HEK293 (cell line): ENCODE results near the gene ARHGAP26.

ENCODE experiments used
- BCL11A ChIP-seq: fragments of 450-650 bp; formaldehyde crosslinking; IDR thresholded peaks from 2 replicates; pipeline ENCODE4 v1.5.1; 2016; ENCODE audit warnings: low read depth, missing biosample characterization, missing genetic modification characterization
- ZNF530 ChIP-seq: fragments of 450-650 bp; formaldehyde crosslinking; IDR thresholded peaks from 2 replicates; pipeline ENCODE4 v1.5.1; 2016; ENCODE audit warnings: low read depth, missing biosample characterization, missing genetic modification characterization
- ZNF558 ChIP-seq: fragments of 450-650 bp; formaldehyde crosslinking; IDR thresholded peaks from 2 replicates; pipeline ENCODE4 v1.5.1; 2016; ENCODE audit warnings: missing biosample characterization, missing genetic modification characterization
- ZNF768 ChIP-seq: fragments of 450-650 bp; formaldehyde crosslinking; IDR thresholded peaks from 2 replicates; pipeline ENCODE4 v1.5.1; 2018; ENCODE audit warnings: missing biosample characterization, mild to moderate bottlenecking, missing genetic modification characterization
- TF ChIP-seq, protein P1 (sequence below): fragments of 450-650 bp; formaldehyde crosslinking; IDR thresholded peaks from 2 replicates; pipeline ENCODE4 v1.5.1; 2016; ENCODE audit warnings: missing biosample characterization, missing genetic modification characterization
- TF ChIP-seq, protein P2 (sequence below): fragments of 450-650 bp; formaldehyde crosslinking; IDR thresholded peaks from 2 replicates; pipeline ENCODE4 v1.5.1; 2016; ENCODE audit warnings: missing biosample characterization, missing genetic modification characterization

DNA sequence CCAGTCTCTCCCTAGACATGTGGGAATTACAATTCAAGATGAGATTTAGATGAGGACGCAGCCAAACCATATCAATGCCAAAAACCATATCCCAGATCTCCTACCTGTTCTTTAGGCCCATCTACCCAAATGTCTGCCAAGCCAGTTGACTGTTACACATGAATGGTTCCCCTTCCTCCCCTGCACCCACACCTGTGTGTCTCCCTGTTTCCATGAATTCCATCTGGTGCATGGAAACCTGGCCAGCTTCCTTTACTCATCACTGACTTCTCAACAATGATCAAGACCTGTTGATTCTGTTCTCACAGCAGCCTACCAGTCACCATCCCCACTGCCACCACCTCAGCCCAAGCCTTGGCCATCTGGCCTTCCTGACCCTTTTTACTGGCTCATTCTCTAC, 410.6 kb downstream of the ARHGAP26 start:
- TF ChIP-seq, protein P1, sequence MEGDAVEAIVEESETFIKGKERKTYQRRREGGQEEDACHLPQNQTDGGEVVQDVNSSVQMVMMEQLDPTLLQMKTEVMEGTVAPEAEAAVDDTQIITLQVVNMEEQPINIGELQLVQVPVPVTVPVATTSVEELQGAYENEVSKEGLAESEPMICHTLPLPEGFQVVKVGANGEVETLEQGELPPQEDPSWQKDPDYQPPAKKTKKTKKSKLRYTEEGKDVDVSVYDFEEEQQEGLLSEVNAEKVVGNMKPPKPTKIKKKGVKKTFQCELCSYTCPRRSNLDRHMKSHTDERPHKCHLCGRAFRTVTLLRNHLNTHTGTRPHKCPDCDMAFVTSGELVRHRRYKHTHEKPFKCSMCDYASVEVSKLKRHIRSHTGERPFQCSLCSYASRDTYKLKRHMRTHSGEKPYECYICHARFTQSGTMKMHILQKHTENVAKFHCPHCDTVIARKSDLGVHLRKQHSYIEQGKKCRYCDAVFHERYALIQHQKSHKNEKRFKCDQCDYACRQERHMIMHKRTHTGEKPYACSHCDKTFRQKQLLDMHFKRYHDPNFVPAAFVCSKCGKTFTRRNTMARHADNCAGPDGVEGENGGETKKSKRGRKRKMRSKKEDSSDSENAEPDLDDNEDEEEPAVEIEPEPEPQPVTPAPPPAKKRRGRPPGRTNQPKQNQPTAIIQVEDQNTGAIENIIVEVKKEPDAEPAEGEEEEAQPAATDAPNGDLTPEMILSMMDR (tag by site-specific recombination) = no peak
- TF ChIP-seq ZNF558 (tag by site-specific recombination) (no peak), ZNF768 (tag by site-specific recombination) (no peak), ZNF530 (tag by site-specific recombination) (no peak), BCL11A (no peak)
- TF ChIP-seq, protein P2, sequence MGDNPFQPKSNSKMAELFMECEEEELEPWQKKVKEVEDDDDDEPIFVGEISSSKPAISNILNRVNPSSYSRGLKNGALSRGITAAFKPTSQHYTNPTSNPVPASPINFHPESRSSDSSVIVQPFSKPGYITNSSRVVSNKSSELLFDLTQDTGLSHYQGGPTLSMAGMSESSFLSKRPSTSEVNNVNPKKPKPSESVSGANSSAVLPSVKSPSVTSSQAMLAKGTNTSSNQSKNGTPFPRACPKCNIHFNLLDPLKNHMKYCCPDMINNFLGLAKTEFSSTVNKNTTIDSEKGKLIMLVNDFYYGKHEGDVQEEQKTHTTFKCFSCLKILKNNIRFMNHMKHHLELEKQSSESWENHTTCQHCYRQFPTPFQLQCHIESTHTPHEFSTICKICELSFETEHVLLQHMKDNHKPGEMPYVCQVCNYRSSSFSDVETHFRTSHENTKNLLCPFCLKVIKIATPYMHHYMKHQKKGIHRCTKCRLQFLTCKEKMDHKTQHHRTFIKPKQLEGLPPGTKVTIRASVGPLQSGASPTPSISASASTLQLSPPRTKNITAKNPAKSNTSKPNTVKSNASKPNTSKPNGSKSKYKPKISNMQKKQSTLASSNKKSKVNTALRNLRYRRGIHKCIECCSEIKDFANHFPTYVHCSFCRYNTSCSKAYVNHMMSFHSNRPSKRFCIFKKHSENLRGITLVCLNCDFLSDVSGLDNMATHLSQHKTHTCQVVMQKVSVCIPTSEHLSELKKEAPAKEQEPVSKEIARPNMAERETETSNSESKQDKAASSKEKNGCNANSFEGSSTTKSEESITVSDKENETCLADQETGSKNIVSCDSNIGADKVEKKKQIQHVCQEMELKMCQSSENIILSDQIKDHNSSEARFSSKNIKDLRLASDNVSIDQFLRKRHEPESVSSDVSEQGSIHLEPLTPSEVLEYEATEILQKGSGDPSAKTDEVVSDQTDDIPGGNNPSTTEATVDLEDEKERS = no peak
